Retinal pigment epithelial cell (primary cell): ENCODE measurements around the gene OCA2.

ENCODE experiments used
- DNase-seq: peaks from one replicate; pipeline ENCODE4 v3.0.0-alpha.2; 2010; ENCODE audit warnings: low read depth
- H3K4me3 ChIP-seq: 2 replicates; pipeline ENCODE4 v1.5.1; 2011; ENCODE audit warnings: mild to moderate bottlenecking, low read length, control low read depth, moderate library complexity
- CTCF ChIP-seq: conservative IDR thresholded peaks from 2 replicates; pipeline ENCODE4 v1.5.1; 2011; ENCODE audit warnings: low read depth, low read length, control low read depth, inconsistent platforms

Gene OCA2

DNA sequence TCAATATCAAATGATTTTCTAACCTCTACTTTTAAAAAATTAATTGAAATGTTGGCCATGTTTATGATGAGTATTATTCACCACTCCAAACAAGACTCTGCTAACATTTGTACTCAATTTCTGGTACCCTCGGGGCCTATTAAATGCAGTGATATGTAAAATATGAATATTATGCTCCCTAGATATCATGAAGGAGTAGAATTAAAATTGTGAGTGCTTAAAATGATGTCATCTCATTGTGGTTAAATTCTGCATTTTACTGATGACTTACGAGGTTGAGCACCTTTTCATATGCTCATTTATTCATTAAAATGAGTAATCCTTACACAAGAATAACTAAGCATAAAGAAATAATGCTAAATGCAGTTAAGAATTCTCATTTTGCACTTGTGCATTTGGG is 159.9 kb downstream of the OCA2 start:
- no peak for DNase-seq
- TF ChIP-seq CTCF = no peak
- no peak overlapping the region for H3K4me3 ChIP-seq

DNA sequence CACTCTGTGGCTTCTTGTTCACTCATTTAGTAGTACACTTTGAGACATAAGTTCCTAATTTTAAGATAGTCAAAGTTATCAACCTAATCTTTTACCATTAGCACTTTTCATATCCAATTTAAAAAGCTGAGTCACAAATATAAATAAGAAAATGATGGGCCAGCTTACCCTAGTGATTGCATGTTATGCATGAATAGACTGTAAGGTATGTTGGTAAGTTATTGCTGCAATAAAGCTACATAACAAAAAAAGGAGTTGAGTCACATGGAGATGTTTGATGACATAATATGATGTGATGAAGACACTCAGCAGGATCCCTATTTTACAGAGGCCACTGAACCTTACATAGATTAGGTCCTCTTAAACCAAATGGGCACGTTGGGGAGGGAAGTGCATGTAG is 161.3 kb downstream of the OCA2 start:
- no peak for TF ChIP-seq CTCF
- DNase-seq = no peak
- H3K4me3 ChIP-seq = no peak overlapping the region

DNA sequence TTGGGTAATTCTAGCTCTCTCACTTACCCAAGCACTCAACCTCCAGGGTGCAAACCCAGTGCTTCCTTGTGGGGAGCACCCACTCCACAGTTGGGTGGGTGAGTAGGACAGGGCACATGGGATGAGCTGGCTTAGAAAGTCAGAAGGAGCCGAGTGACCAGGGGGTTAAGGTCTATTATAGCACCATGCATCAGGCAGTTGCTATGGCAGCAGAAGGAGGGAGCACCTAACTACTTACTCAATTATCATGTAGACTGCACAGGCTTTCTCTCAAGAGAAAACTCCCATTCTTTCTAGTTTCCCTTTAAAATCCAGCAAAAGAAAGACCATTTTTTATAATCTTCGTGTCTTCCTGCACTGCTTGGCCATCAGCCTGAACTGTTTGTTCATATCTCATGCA is 163.0 kb downstream of the OCA2 start:
- H3K4me3 ChIP-seq = no peak overlapping the region
- no peak for TF ChIP-seq CTCF

GRCh38 chr15:27935328-27935727 is 163.8 kb downstream of the OCA2 start:
- H3K4me3 ChIP-seq = no peak overlapping the region
- no peak for DNase-seq
- no peak for TF ChIP-seq CTCF

More for the DNA sequence above, 163.0 kb downstream of the OCA2 start:
- no peak for DNase-seq

- DNase-seq = no peak
- no peak for TF ChIP-seq CTCF
- H3K4me3 ChIP-seq = no peak overlapping the region
These were observed 164.3 kb downstream of the OCA2 start for GRCh38 chr15:27934782-27935181.

DNA sequence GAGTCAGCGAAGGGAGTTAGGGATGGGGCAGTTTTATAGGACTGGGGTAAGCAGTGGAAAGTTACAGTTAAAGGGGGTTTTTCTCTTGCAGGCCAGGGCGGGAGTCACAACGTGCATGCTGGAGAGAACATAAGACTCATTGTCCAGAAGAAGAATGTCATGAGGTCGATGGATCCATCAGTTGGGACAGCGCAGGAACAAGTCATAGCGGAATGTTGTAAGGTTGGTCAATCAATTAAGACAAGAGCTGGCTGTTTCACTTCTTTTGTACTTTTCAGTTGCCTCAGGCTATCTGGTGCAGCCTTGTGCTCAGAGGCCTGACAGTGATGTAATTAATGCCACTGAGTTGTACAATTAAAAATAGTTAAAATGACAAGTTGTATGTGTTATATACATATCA is 165.6 kb downstream of the OCA2 start:
- H3K4me3 ChIP-seq = no peak overlapping the region
- no peak for DNase-seq

GRCh38 chr15:27932600-27932999 is 166.5 kb downstream of the OCA2 start:
- TF ChIP-seq CTCF = no peak
- DNase-seq = no peak
- no peak overlapping the region for H3K4me3 ChIP-seq

More for the DNA sequence above, 165.6 kb downstream of the OCA2 start:
- TF ChIP-seq CTCF = no peak
